ENCODE measurements around the gene TTYH2.
A peak's percentile ranks its signal among the peaks of the same experiment; 100 is the strongest.

TTYH2 gene

GRCh38 chr17:74212913-74213791 is at the start of gene TTYH2:
TSS of gene TTYH2 (plus strand) at chr17:74213571. CDS start at chr17:74213588, 17 bp downstream.
- TF ChIP-seq CTCF (IDR thresholded peaks at IDR 0.05; ENCODE audit: unreplicated experiment in 3 of 3), result peak in 2 of 3 experiments; percentile 20 to 28
- H3K27ac Mint-ChIP-seq, result peak within 1 kb of the TSS; percentile 57 to 88 (median 76)
- peak within 1 kb of the TSS; percentile 82 to 88 (median 87) for H3K4me3 Mint-ChIP-seq
- no peaks in the 10 kb centered on the region for H3K9me3 Mint-ChIP-seq
- peaks cover 64% of the 10 kb centered on the region for H3K4me1 Mint-ChIP-seq
- H3K36me3 Mint-ChIP-seq (ENCODE audit: low read depth), result peaks cover 24% of the 10 kb centered on the region
- H3K27me3 Mint-ChIP-seq (ENCODE audit: low read depth), result peaks cover 8% of the 10 kb centered on the region

GRCh38 chr17:74163836-74164235 is 49.5 kb upstream of the TTYH2 start:
- Mint-ChIP-seq H3K4me3 (no peak overlapping the region), H3K4me1 (peaks cover 14% of the 10 kb centered on the region), H3K9me3 (peaks cover 7% of the 10 kb centered on the region), H3K27ac (no peak overlapping the region), H3K36me3 (ENCODE audit: low read depth) (no peaks in the 10 kb centered on the region), H3K27me3 (ENCODE audit: low read depth) (peaks cover 13% of the 10 kb centered on the region)
- TF ChIP-seq CTCF (IDR thresholded peaks at IDR 0.05; ENCODE audit: unreplicated experiment in 3 of 3), result no peak

- no peak overlapping the region for H3K4me3 Mint-ChIP-seq
- no peaks in the 10 kb centered on the region for H3K36me3 Mint-ChIP-seq (ENCODE audit: low read depth)
- no peak for TF ChIP-seq CTCF (IDR thresholded peaks at IDR 0.05; ENCODE audit: unreplicated experiment in 3 of 3)
- peaks cover 12% of the 10 kb centered on the region for H3K27me3 Mint-ChIP-seq (ENCODE audit: low read depth)
- H3K4me1 Mint-ChIP-seq, result peaks cover 14% of the 10 kb centered on the region
- peaks cover 4% of the 10 kb centered on the region for H3K9me3 Mint-ChIP-seq
- no peak overlapping the region for H3K27ac Mint-ChIP-seq
Observed at GRCh38 chr17:74164446-74165045, 48.8 kb upstream of the TTYH2 start.

GRCh38 chr17:74165797-74166365 is 47.5 kb upstream of the TTYH2 start:
- peaks cover 4% of the 10 kb centered on the region for H3K9me3 Mint-ChIP-seq
- peaks cover 11% of the 10 kb centered on the region for H3K4me1 Mint-ChIP-seq
- peaks cover 11% of the 10 kb centered on the region for H3K27me3 Mint-ChIP-seq (ENCODE audit: low read depth)
- TF ChIP-seq CTCF (IDR thresholded peaks at IDR 0.05; ENCODE audit: unreplicated experiment in 3 of 3), result no peak
- no peak overlapping the region for H3K27ac Mint-ChIP-seq
- no peak overlapping the region for H3K4me3 Mint-ChIP-seq
- H3K36me3 Mint-ChIP-seq (ENCODE audit: low read depth), result no peaks in the 10 kb centered on the region

DNA sequence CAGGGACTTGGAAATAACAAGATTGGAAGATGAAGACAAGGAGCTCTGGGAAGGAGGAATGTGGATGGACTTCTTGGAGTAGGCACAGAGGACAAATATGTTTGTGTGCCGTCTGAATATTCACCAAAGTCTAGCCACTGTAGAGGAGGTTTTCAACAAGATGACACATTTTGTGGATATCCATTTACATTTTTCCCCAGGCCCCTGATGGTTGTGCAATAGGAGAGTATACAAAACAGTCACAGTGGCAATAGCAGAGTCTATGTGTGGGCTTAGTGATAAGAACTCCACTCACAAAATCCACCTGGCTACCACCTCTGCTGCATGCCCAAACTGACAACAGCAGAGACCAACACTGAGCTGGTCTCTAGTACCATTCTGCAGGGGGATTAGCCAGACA is 42.4 kb upstream of the TTYH2 start:
- no peak for TF ChIP-seq CTCF (IDR thresholded peaks at IDR 0.05; ENCODE audit: unreplicated experiment in 3 of 3)
- Mint-ChIP-seq H3K36me3 (ENCODE audit: low read depth) (no peaks in the 10 kb centered on the region), H3K4me3 (no peak overlapping the region), H3K27me3 (ENCODE audit: low read depth) (peaks cover 31% of the 10 kb centered on the region), H3K27ac (no peak overlapping the region), H3K9me3 (peaks cover 4% of the 10 kb centered on the region), H3K4me1 (peaks cover 8% of the 10 kb centered on the region)

Data from nephron (organoid).